Prostate gland (tissue), 2 donors: ENCODE measurements around the gene CCT7.

Source experiments
- CTCF ChIP-seq, 4 experiments: fragments of 200-600 bp in 2 of 4; fragments of 450-650 bp in 2 of 4; sonication (generic) in 2 of 4; IDR thresholded peaks; 1 replicate in 3 of 4; 2 replicates in 1 of 4; pipeline ENCODE4 v1.5.1; 2016 to 2019; ENCODE audit warnings: antibody characterized with exemption in 4 of 4, mild to moderate bottlenecking in 2 of 4, moderate library complexity in 2 of 4
- POLR2A ChIP-seq: fragments of 450-650 bp; IDR thresholded peaks from one replicate; pipeline ENCODE4 v1.6.1; 2016; ENCODE audit warnings: antibody characterized with exemption, mild to moderate bottlenecking
- POLR2AphosphoS5 ChIP-seq: sonication (generic); formaldehyde crosslinking; IDR thresholded peaks from one replicate; pipeline ENCODE4 v1.6.1; 2017; ENCODE audit warnings: antibody characterized with exemption

- TF ChIP-seq CTCF (IDR thresholded peaks at IDR 0.05) (no peak), POLR2A (no peak), POLR2AphosphoS5 (no peak)
Measured at GRCh38 chr2:73292906-73293533, 58.9 kb downstream of the CCT7 start.
